ENCODE results near the gene CFAP100. TPM values are rescaled to one million over a fixed set of nuclear protein-coding genes. Genes with fewer than 3 reads are reported as not detected.

Gene CFAP100
- total and polyA plus RNA-seq, 2 experiments from 2014 or later = not detected

GRCh38 chr3:126481808-126482502 lies 87.2 kb downstream of the CFAP100 start:
- H3K36me3 ChIP-seq (replicated peaks; ENCODE audit: insufficient read depth, low read depth) = no peaks in the 10 kb centered on the region
- no peaks in the 10 kb centered on the region for H3K9me3 ChIP-seq (ENCODE audit: low read depth)
- peak; percentile 66 for DNase-seq (ENCODE audit: low spot score)
- H3K4me2 ChIP-seq = no peak overlapping the region
- H3K9me2 ChIP-seq (replicated peaks; ENCODE audit: insufficient read depth) = no peaks in the 10 kb centered on the region
- no peaks in the 10 kb centered on the region for H4K20me1 ChIP-seq (ENCODE audit: insufficient read depth, poor library complexity, severe bottlenecking)
- 84% methylated on average over 16 of the region's 16 CpGs for WGBS (ENCODE audit: low lambda C conversion rate, missing lambda C conversion rate)
- H3K27me3 ChIP-seq = no peaks in the 10 kb centered on the region
- no peak overlapping the region for H3K4me3 ChIP-seq
- H3K27ac ChIP-seq = peak overlapping the region; percentile 46
- H2AFZ ChIP-seq = no peak overlapping the region
- H3K4me1 ChIP-seq (ENCODE audit: insufficient read depth) = peaks cover 6% of the 10 kb centered on the region
- H3K79me2 ChIP-seq = no peaks in the 10 kb centered on the region
- TF ChIP-seq EZH2 (IDR thresholded peaks at IDR 0.05; ENCODE audit: borderline replicate concordance) (no peak), EZH2phosphoT487 (IDR thresholded peaks at IDR 0.05; ENCODE audit: low read depth, severe bottlenecking, unreplicated experiment) (no peak), CTCF (IDR thresholded peaks at IDR 0.05; ENCODE audit: poor library complexity) (no peak)

- 85% methylated on average over 14 of the region's 15 CpGs for WGBS (ENCODE audit: low lambda C conversion rate, missing lambda C conversion rate)
- H3K4me1 ChIP-seq (ENCODE audit: insufficient read depth) = peaks cover 6% of the 10 kb centered on the region
- no peak overlapping the region for H3K4me3 ChIP-seq
- H3K4me2 ChIP-seq = no peak overlapping the region
- TF ChIP-seq EZH2phosphoT487 (IDR thresholded peaks at IDR 0.05; ENCODE audit: low read depth, severe bottlenecking, unreplicated experiment) = no peak
- TF ChIP-seq CTCF (IDR thresholded peaks at IDR 0.05; ENCODE audit: poor library complexity) = no peak
- TF ChIP-seq EZH2 (IDR thresholded peaks at IDR 0.05; ENCODE audit: borderline replicate concordance) = no peak
- H3K27ac ChIP-seq = no peak overlapping the region
- no peak for DNase-seq (ENCODE audit: low spot score)
- H4K20me1 ChIP-seq (ENCODE audit: insufficient read depth, poor library complexity, severe bottlenecking) = no peaks in the 10 kb centered on the region
- H3K9me2 ChIP-seq (replicated peaks; ENCODE audit: insufficient read depth) = no peaks in the 10 kb centered on the region
- H3K36me3 ChIP-seq (replicated peaks; ENCODE audit: insufficient read depth, low read depth) = no peaks in the 10 kb centered on the region
- no peaks in the 10 kb centered on the region for H3K27me3 ChIP-seq
- no peak overlapping the region for H2AFZ ChIP-seq
- H3K79me2 ChIP-seq = no peaks in the 10 kb centered on the region
- H3K9me3 ChIP-seq (ENCODE audit: low read depth) = no peaks in the 10 kb centered on the region
Measured at GRCh38 chr3:126482503-126483255, 88.0 kb downstream of the CFAP100 start.

GRCh38 chr3:126483321-126483761 lies 88.6 kb downstream of the CFAP100 start:
- Histone ChIP-seq H3K27me3 (no peaks in the 10 kb centered on the region), H4K20me1 (ENCODE audit: insufficient read depth, poor library complexity, severe bottlenecking) (no peaks in the 10 kb centered on the region), H3K4me2 (no peak overlapping the region), H3K27ac (no peak overlapping the region), H3K4me3 (no peak overlapping the region), H3K9me2 (replicated peaks; ENCODE audit: insufficient read depth) (no peaks in the 10 kb centered on the region), H3K36me3 (replicated peaks; ENCODE audit: insufficient read depth, low read depth) (no peaks in the 10 kb centered on the region), H2AFZ (no peak overlapping the region), H3K4me1 (ENCODE audit: insufficient read depth) (peaks cover 6% of the 10 kb centered on the region), H3K9me3 (ENCODE audit: low read depth) (no peaks in the 10 kb centered on the region), H3K79me2 (no peaks in the 10 kb centered on the region)
- TF ChIP-seq CTCF (IDR thresholded peaks at IDR 0.05; ENCODE audit: poor library complexity) = no peak
- TF ChIP-seq EZH2phosphoT487 (IDR thresholded peaks at IDR 0.05; ENCODE audit: low read depth, severe bottlenecking, unreplicated experiment) = no peak
- no peak for TF ChIP-seq EZH2 (IDR thresholded peaks at IDR 0.05; ENCODE audit: borderline replicate concordance)
- WGBS (ENCODE audit: low lambda C conversion rate, missing lambda C conversion rate) = 89% methylated on average over 14 of the region's 14 CpGs
- DNase-seq (ENCODE audit: low spot score) = no peak

All from hepatocyte (in vitro differentiated cells).